Hematopoietic multipotent progenitor cell treated with erythropoietin and hydrocortisone succinate and interleukin-3 and kit ligand, for 8 days (in vitro differentiated cells): ENCODE data around the gene FOXRED2.

Experiments used
- DNase-seq: peaks from one replicate; pipeline ENCODE4 v3.0.0-alpha.2; 2015

The FOXRED2 gene

DNA sequence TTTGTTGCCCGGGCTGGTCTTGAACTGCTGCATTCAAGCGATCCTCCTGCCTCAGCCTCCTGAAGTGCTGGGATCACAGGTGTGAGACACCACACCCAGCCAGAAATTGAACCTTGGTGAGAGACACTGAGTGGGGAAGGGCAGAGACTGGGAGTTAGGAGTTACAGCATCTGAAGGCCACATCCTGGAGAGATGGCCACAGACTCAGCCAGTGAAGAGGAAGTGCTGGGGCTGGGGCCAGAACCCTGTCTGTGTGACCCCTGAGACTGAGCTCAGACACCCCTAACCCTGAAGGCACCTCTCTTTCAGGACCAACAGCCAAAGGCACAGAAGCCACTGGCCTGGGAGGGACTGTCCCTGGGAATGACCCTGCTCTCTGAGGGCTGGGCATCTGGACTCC is 59.2 kb downstream of the FOXRED2 start:
- no peak for DNase-seq

DNA sequence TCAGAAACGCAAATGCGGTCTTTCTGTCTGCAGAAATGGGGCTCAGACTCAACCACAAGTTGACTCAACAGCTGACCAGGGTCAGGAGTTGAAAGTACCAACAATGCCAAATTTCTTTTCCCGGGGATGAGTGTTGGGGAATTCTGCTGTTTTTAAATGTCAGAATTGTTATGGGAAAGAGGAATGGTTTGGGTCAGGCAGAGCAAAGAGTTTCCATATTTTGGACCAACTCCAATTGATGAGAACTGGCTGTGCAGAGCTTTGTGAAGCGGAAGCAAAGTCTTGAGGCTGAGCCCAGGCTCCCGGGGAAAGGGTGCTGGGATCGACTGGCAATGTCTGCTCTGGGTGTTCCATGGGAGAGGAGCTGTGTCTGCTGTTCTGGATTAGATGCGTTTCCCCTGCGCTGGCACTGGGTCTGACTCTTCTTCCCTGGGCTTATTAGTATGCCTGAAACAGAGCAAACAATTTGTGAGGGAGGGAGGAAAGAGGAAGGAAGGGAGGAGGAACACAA is 61.6 kb downstream of the FOXRED2 start:
- no peak for DNase-seq

GRCh38 chr22:36443198-36443770 is 63.6 kb downstream of the FOXRED2 start:
- no peak for DNase-seq

- DNase-seq = no peak
Measured at GRCh38 chr22:36442506-36443197, 64.2 kb downstream of the FOXRED2 start.

- DNase-seq = no peak
Measured at GRCh38 chr22:36440429-36441002, 66.3 kb downstream of the FOXRED2 start.

GRCh38 chr22:36439481-36440271 is 67.2 kb downstream of the FOXRED2 start:
- no peak for DNase-seq
